ENCODE measurements around the gene SIX5.
"Not testable (repeated sequence)": the region's sequence is repeated elsewhere in the genome, so short reads cannot be mapped to it uniquely, and the experiment has no call there.

SIX5 gene

DNA sequence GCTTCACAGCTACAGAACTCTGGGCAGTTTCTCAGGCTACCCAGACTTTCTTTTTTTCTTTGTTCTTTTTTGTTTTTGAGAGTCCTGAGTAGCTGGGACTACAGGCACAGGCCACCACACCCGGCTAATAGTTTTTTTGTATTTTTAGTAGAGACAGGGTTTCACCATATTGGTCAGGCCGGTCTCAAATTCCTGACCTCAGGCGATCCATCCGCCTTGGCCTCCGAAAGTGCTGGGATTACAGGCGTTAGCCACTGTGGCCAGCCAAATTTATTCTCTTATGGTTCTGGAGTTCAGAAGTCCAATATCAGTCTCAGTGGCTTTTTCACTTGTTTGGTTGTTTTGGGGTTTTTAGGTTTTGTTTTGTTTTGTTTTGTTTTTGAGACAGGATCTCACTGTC is 23.4 kb downstream of the SIX5 start:
- DNase-seq (ENCODE audit: extremely low read depth, low read depth), result no peak
- no peak overlapping the region for H3K4me3 ChIP-seq (replicated peaks; ENCODE audit: low read depth, low read length)
- TF ChIP-seq, protein P1, sequence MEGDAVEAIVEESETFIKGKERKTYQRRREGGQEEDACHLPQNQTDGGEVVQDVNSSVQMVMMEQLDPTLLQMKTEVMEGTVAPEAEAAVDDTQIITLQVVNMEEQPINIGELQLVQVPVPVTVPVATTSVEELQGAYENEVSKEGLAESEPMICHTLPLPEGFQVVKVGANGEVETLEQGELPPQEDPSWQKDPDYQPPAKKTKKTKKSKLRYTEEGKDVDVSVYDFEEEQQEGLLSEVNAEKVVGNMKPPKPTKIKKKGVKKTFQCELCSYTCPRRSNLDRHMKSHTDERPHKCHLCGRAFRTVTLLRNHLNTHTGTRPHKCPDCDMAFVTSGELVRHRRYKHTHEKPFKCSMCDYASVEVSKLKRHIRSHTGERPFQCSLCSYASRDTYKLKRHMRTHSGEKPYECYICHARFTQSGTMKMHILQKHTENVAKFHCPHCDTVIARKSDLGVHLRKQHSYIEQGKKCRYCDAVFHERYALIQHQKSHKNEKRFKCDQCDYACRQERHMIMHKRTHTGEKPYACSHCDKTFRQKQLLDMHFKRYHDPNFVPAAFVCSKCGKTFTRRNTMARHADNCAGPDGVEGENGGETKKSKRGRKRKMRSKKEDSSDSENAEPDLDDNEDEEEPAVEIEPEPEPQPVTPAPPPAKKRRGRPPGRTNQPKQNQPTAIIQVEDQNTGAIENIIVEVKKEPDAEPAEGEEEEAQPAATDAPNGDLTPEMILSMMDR (IDR thresholded peaks at IDR 0.05; ENCODE audit: low read depth, low read length, missing control alignments), result no peak

DNA sequence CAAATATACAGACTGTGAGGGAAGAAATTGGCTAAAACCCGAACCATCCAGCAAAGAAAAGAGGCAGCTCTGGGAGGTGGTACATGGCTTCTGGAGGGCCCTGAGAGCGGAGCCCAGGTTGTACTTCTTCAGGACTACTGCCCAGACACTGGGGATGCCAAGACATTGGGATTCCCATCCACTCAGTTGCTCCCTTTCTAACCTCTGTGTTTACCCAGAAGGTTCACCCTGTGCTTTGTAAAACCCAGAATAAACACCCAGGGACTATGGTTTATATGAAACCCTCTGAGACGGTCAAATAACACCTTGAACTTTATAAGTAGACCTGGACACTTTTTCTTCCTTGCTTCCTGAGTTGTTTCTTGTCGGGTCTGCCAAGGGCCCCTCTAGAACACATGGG is 26.1 kb downstream of the SIX5 start:
- H3K4me3 ChIP-seq (replicated peaks; ENCODE audit: low read depth, low read length), result no peak overlapping the region
- no peak for DNase-seq (ENCODE audit: extremely low read depth, low read depth)
- TF ChIP-seq, protein P1 (IDR thresholded peaks at IDR 0.05; ENCODE audit: low read depth, low read length, missing control alignments), result no peak

DNA sequence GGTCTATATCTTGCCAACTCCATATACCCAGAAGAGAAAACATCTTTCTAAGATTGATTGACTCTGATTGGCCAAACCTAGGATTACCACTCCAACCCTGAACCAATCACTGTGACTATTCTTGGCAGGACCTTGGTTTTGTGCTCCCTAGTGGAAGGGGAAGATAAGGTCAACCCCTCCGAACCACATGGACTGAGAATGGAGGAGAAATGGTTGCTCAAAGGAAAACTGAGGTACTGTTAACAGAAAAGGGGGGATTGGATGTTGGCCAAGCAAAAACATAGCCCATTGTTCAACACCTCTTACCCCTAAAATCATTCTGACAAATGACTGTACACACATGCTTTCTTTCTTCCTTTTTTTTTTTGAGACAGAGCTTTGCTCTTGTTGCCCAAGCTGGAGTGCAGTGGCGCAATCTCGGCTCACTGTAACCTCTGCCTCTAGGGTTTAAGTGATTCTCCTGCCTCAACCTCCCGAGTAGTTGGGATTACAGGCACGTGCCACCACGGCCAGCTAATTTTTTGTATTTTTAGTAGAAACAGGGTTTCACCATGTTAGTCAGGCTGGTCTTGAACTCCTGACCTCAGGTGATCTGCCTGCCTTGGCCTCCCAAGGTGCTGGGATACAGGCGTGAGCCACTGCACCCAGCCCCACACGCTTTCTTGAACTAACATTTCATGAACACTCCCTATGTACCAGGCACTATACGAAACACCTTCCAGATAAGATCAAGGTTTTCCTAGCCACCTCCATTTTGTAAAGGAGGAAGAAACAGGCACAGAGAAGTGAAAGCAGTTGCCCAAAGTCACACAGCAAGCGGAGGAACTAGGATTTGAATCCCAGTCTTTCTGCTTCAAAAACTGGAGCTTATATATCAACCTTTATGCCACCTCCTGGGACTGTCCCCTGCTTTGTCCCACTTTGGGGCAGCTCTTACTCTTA is 29.3 kb downstream of the SIX5 start:
- no peak overlapping the region for H3K4me3 ChIP-seq (replicated peaks; ENCODE audit: low read depth, low read length)
- TF ChIP-seq, protein P1 (IDR thresholded peaks at IDR 0.05; ENCODE audit: low read depth, low read length, missing control alignments), result no peak
- DNase-seq (ENCODE audit: extremely low read depth, low read depth), result no peak

GRCh38 chr19:45733160-45733810 is 35.8 kb downstream of the SIX5 start, which contains the start of gene MEIOSIN:
Gene MEIOSIN (plus strand): TSS chr19:45733439. CDS start chr19:45735377, 1,938 bp downstream.
- TF ChIP-seq, protein P1 (IDR thresholded peaks at IDR 0.05; ENCODE audit: low read depth, low read length, missing control alignments), result no peak
- no peak within 1 kb of the TSS for H3K4me3 ChIP-seq (replicated peaks; ENCODE audit: low read depth, low read length)

GRCh38 chr19:45730368-45731288 is 38.4 kb downstream of the SIX5 start, which contains the start of gene FBXO46:
Gene FBXO46 (minus strand): TSS chr19:45730896. CDS start chr19:45713495, 17,401 bp downstream.
- peak within 1 kb of the TSS; percentile 95 for H3K4me3 ChIP-seq (replicated peaks; ENCODE audit: low read depth, low read length)
- peak; percentile 94 for DNase-seq (ENCODE audit: extremely low read depth, low read depth)
- TF ChIP-seq, protein P1 (IDR thresholded peaks at IDR 0.05; ENCODE audit: low read depth, low read length, missing control alignments), result no peak

More at GRCh38 chr19:45733160-45733810, 35.8 kb downstream of the SIX5 start, which contains the start of gene MEIOSIN:
- DNase-seq (ENCODE audit: extremely low read depth, low read depth), result no peak

DNA sequence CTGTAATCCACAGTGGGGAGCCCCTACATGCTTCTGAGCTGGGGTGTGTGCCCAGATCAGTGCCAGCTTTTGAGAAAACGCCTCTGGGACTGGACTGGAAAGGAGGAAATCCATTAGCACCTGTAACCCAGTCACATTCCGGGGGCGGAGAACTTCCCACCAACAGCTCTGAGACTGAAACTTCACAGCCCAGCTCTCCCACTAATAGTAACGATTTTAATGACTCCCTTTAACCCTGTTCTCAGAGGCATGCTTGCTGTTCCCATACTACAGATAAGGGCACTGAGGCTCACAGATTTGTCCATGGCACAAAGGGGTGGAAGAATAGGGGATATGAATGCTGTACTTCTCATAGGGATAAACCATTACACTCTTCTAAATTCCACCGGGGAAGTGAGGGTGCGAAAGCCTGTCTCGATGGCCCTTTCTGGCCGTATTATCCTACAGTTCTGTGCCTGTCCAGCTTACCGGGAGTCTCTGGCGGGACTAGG is 39.2 kb downstream of the SIX5 start:
- DNase-seq (ENCODE audit: extremely low read depth, low read depth), result no peak
- peak overlapping the region; percentile 95 for H3K4me3 ChIP-seq (replicated peaks; ENCODE audit: low read depth, low read length)

GRCh38 chr19:45728683-45729082 is 40.4 kb downstream of the SIX5 start:
- H3K4me3 ChIP-seq (replicated peaks; ENCODE audit: low read depth, low read length); DNase-seq (ENCODE audit: extremely low read depth, low read depth): not testable (repeated sequence)

More for the DNA sequence above, 39.2 kb downstream of the SIX5 start:
- TF ChIP-seq, protein P1 (IDR thresholded peaks at IDR 0.05; ENCODE audit: low read depth, low read length, missing control alignments), result no peak

GRCh38 chr19:45720065-45720464 is 49.0 kb downstream of the SIX5 start:
- not testable (repeated sequence) for DNase-seq (ENCODE audit: extremely low read depth, low read depth); H3K4me3 ChIP-seq (replicated peaks; ENCODE audit: low read depth, low read length)
